H1 (cell line): Measurements from ENCODE around the gene NCK2. TPM values are rescaled to one million over a fixed set of nuclear protein-coding genes. Genes with fewer than 3 reads are reported as not detected.

Source experiments
- CTCF ChIA-PET: fragments of 300-600 bp; sonication (Branson Sonifier 250); formaldehyde crosslinking; loops from one replicate; lab custom pipeline; 2021; ENCODE audit not compliant: partially characterized antibody; lab: Charles Lee
- POLR2A ChIA-PET: fragments of 300-600 bp; sonication (Branson Sonifier 250); formaldehyde crosslinking; loops from one replicate; lab custom pipeline; 2021; ENCODE audit warnings: inconsistent platforms; ENCODE audit not compliant: partially characterized antibody; lab: Charles Lee
- DNase-seq, 2 experiments: peaks; one replicate each; pipeline versions ENCODE4 v3.0.0 to v3.0.0-alpha.2; 2010 to 2022; ENCODE audit warnings: low spot score in 2 of 2, low read depth in 1 of 2, mixed read lengths in 1 of 2
- FAIRE-seq: peaks from 2 replicates; lab custom pipeline; 2011; peaks lifted over from hg19 to GRCh38; lab: Jason Lieb, UNC
- H2AFZ ChIP-seq: 2 replicates; pipeline ENCODE4 v1.8.1; 2012; ENCODE audit warnings: low read length, inconsistent platforms
- H2AK5ac ChIP-seq: 2 replicates; pipeline ENCODE4 v1.6.1; 2013; ENCODE audit warnings: low read depth, low read length
- H2BK120ac ChIP-seq: replicated peaks from 2 replicates; pipeline ENCODE3; 2013; ENCODE audit warnings: low read depth, low read length, inconsistent platforms
- H2BK12ac ChIP-seq: 2 replicates; pipeline ENCODE4 v1.6.1; 2013; ENCODE audit warnings: low read depth, low read length
- H2BK15ac ChIP-seq: 2 replicates; pipeline ENCODE4 v1.6.1; 2013; ENCODE audit warnings: low read length
- H2BK20ac ChIP-seq: 2 replicates; pipeline ENCODE4 v1.6.1; 2013; ENCODE audit warnings: low read length
- H2BK5ac ChIP-seq: 2 replicates; pipeline ENCODE4 v1.6.1; 2013; ENCODE audit warnings: low read depth, low read length
- H3K14ac ChIP-seq: 2 replicates; pipeline ENCODE4 v1.6.1; 2013; ENCODE audit warnings: inconsistent platforms; ENCODE audit not compliant: insufficient read length
- H3K18ac ChIP-seq: 2 replicates; pipeline ENCODE4 v1.6.1; 2013; ENCODE audit warnings: low read length; ENCODE audit errors: extremely low read depth
- H3K23ac ChIP-seq: 2 replicates; pipeline ENCODE4 v1.6.1; 2013; ENCODE audit warnings: inconsistent platforms; ENCODE audit not compliant: insufficient read length
- H3K23me2 ChIP-seq: 2 replicates; pipeline ENCODE4 v1.6.1; 2013; ENCODE audit warnings: low read depth, low read length
- H3K27ac ChIP-seq: 2 replicates; pipeline ENCODE4 v1.6.1; 2011; ENCODE audit warnings: low read depth, low read length, inconsistent platforms
- H3K27me3 ChIP-seq, 4 experiments: replicated peaks in 1 of 4; 1 replicate in 1 of 4; 2 replicates in 3 of 4; pipeline versions ENCODE4 v1.6.1 to v1.8.1; 2011 to 2013; ENCODE audit warnings: low read length in 3 of 4, mild to moderate bottlenecking in 3 of 4, inconsistent platforms in 2 of 4, mixed read lengths in 2 of 4, moderate library complexity in 1 of 4; ENCODE audit not compliant: control insufficient read depth in 3 of 4, insufficient read depth in 3 of 4; ENCODE audit errors: extremely low read depth in 1 of 4
- H3K36me3 ChIP-seq, 4 experiments: 2 replicates each; pipeline versions ENCODE4 v1.6.1 to v1.8.1; 2011 to 2013; ENCODE audit warnings: mild to moderate bottlenecking in 4 of 4, low read length in 3 of 4, moderate library complexity in 2 of 4, control low read depth in 1 of 4, inconsistent platforms in 1 of 4; ENCODE audit not compliant: insufficient read depth in 4 of 4, control insufficient read depth in 2 of 4
- H3K4ac ChIP-seq: replicated peaks from 2 replicates; pipeline ENCODE3; 2013; ENCODE audit warnings: low read length, low read depth, mixed read lengths, inconsistent platforms; ENCODE audit not compliant: insufficient read length
- H3K4me1 ChIP-seq, 4 experiments: replicated peaks in 1 of 4; 1 replicate in 1 of 4; 2 replicates in 3 of 4; pipeline versions ENCODE4 v1.6.1 to v1.8.1; 2011 to 2013; ENCODE audit warnings: low read length in 3 of 4, inconsistent platforms in 2 of 4, mixed read lengths in 1 of 4; ENCODE audit not compliant: insufficient read depth in 4 of 4, control insufficient read depth in 3 of 4
- H3K4me2 ChIP-seq, 2 experiments: 2 replicates each; pipeline versions ENCODE4 v1.6.1 to v1.8.1; 2011 to 2013; ENCODE audit warnings: low read depth in 2 of 2, low read length in 2 of 2, control low read depth in 1 of 2, inconsistent platforms in 1 of 2, mild to moderate bottlenecking in 1 of 2; ENCODE audit not compliant: insufficient read depth in 1 of 2
- H3K4me3 ChIP-seq, 4 experiments: fragments of 200-600, 300-600 bp in 1 of 4; sonication (generic), shearing (Covaris generic), sonication (Bioruptor Twin) in 1 of 4; 2 replicates each; pipeline versions ENCODE4 v1.5.1 to v1.8.1; 2011 to 2016; ENCODE audit warnings: low read length in 4 of 4, low read depth in 3 of 4, control low read depth in 2 of 4, inconsistent platforms in 2 of 4, mild to moderate bottlenecking in 2 of 4, mixed read lengths in 1 of 4, moderate library complexity in 1 of 4; ENCODE audit not compliant: insufficient read depth in 2 of 4; ENCODE audit errors: extremely low read depth in 1 of 4
- H3K56ac ChIP-seq: replicated peaks from 2 replicates; pipeline ENCODE3; 2013; ENCODE audit warnings: low read depth, mild to moderate bottlenecking, mixed read lengths, low read length, inconsistent platforms; ENCODE audit not compliant: insufficient read length
- H3K79me1 ChIP-seq: 2 replicates; pipeline ENCODE4 v1.6.1; 2013; ENCODE audit warnings: low read depth, low read length, control low read depth
- H3K79me2 ChIP-seq, 2 experiments: 2 replicates each; pipeline versions ENCODE4 v1.6.1 to v1.8.1; 2012 to 2013; ENCODE audit warnings: low read length in 2 of 2, mild to moderate bottlenecking in 2 of 2, inconsistent platforms in 1 of 2; ENCODE audit not compliant: insufficient read depth in 2 of 2, control insufficient read depth in 1 of 2
- H3K9ac ChIP-seq, 4 experiments: replicated peaks in 1 of 4; 1 replicate in 1 of 4; 2 replicates in 3 of 4; pipeline versions ENCODE4 v1.6.1 to v1.8.1; 2011 to 2013; ENCODE audit warnings: low read depth in 3 of 4, low read length in 3 of 4, control low read depth in 2 of 4, mild to moderate bottlenecking in 2 of 4, moderate library complexity in 2 of 4, inconsistent platforms in 1 of 4; ENCODE audit errors: extremely low read depth in 1 of 4
- H3K9me3 ChIP-seq, 2 experiments: 2 replicates each; pipeline versions ENCODE4 v1.6.1 to v1.8.1; 2012 to 2013; ENCODE audit warnings: mild to moderate bottlenecking in 2 of 2, moderate library complexity in 2 of 2, control low read depth in 1 of 2, inconsistent platforms in 1 of 2, low read depth in 1 of 2, low read length in 1 of 2, mixed read lengths in 1 of 2; ENCODE audit not compliant: insufficient read depth in 2 of 2
- H4K20me1 ChIP-seq, 2 experiments: replicated peaks in 1 of 2; 2 replicates each; pipeline versions ENCODE3 to v1.8.1; 2011 to 2013; ENCODE audit warnings: inconsistent platforms in 2 of 2, low read length in 2 of 2, mild to moderate bottlenecking in 1 of 2; ENCODE audit not compliant: insufficient read depth in 2 of 2, control insufficient read depth in 1 of 2
- H4K5ac ChIP-seq: 2 replicates; pipeline ENCODE4 v1.6.1; 2013; ENCODE audit warnings: low read length, low read depth, mixed read lengths, inconsistent platforms; ENCODE audit not compliant: insufficient read length
- H4K8ac ChIP-seq: 2 replicates; pipeline ENCODE4 v1.8.0; 2013; ENCODE audit warnings: mild to moderate bottlenecking, moderate library complexity, low read length, inconsistent platforms; ENCODE audit not compliant: insufficient read depth; ENCODE audit errors: extremely low read depth
- H4K91ac ChIP-seq: replicated peaks from 2 replicates; pipeline ENCODE3; 2013; ENCODE audit warnings: low read length, mixed read lengths, inconsistent platforms; ENCODE audit not compliant: insufficient read length
- CHD2 ChIP-seq: IDR thresholded peaks from 2 replicates; pipeline ENCODE4 v1.6.1; 2012; ENCODE audit warnings: low read length, improper control_type of control experiment
- GTF2F1 ChIP-seq: IDR thresholded peaks from 2 replicates; pipeline ENCODE4 v1.6.1; 2012; ENCODE audit warnings: low read depth, low read length, improper control_type of control experiment, borderline replicate concordance
- NANOG ChIP-seq: IDR thresholded peaks from 2 replicates; pipeline ENCODE4 v1.6.1; 2011; ENCODE audit warnings: low read length, low read depth, mild to moderate bottlenecking, inconsistent platforms; ENCODE audit not compliant: insufficient read depth, poor library complexity, severe bottlenecking
- NRF1 ChIP-seq: IDR thresholded peaks from 2 replicates; pipeline ENCODE4 v1.6.1; 2011; ENCODE audit warnings: mild to moderate bottlenecking, low read depth, low read length, improper control_type of control experiment
- SIRT6 ChIP-seq: IDR thresholded peaks from one replicate; pipeline ENCODE4 v1.7.1; 2012; ENCODE audit warnings: low read length, inconsistent platforms
- SRF ChIP-seq: IDR thresholded peaks from 2 replicates; pipeline ENCODE4 v1.6.1; 2011; ENCODE audit warnings: mild to moderate bottlenecking, low read depth, low read length, moderate library complexity
- TAF7 ChIP-seq: optimal IDR thresholded peaks from 2 replicates; pipeline ENCODE3; 2011; ENCODE audit warnings: low read depth, mild to moderate bottlenecking, inconsistent platforms, low read length, moderate library complexity, borderline replicate concordance
- YY1 ChIP-seq: IDR thresholded peaks from 2 replicates; pipeline ENCODE4 v1.6.1; 2011; ENCODE audit warnings: low read depth, mild to moderate bottlenecking, low read length
- WGBS, 2 experiments: shearing (Covaris generic) in 1 of 2; methylation state at CpG; one replicate each; pipeline versions ENCODE4 v1.1.6 to v1.1.7; 2013 to 2015; ENCODE audit warnings: low lambda C conversion rate in 2 of 2, mixed read lengths in 2 of 2, inconsistent platforms in 1 of 2, low coverage in 1 of 2, missing lambda C conversion rate in 1 of 2; ENCODE audit not compliant: insufficient replicate concordance in 2 of 2, insufficient coverage in 1 of 2, insufficient read length in 1 of 2; ENCODE audit errors: extremely low coverage in 1 of 2, missing lambda C conversion rate in 1 of 2; 5-methylcytosine and 5-hydroxymethylcytosine counted together
- polyA plus RNA-seq, 7 experiments: library from polyadenylated mRNA; depleted of rRNA in 3 of 7; stranded (reverse) in 5 of 7; unstranded in 2 of 7; fragments of >200 nt in 5 of 7; fragments of 200-250 nt in 2 of 7; gene quantifications; 1 replicate in 5 of 7; 2 replicates in 1 of 7; 4 replicates in 1 of 7; pipeline versions ENCODE4 v1.2.1 to v1.2.3, GENCODE V29; 2011 to 2013; ENCODE audit warnings: missing spikeins in 2 of 7, mixed read lengths in 2 of 7
- total RNA-seq: library from RNA; stranded (reverse); fragmentation: NEBNext Ultra II Directional; extraction: Animal tissue kit (Norgen Biotek cat#: 25700); gene quantifications from 2 replicates; pipeline ENCODE4 v1.2.1, GENCODE V29; 2021

Gene NCK2
- total and polyA plus RNA-seq, 2 of the 8 experiments (the other 6 are each of a cell fraction or from before 2014, with no cell fraction given): 30.3 to 65.7 TPM

GRCh38 chr2:105903051-105903674, 158.5 kb downstream of the NCK2 start:
- H3K4ac ChIP-seq: no peak overlapping the region
- no peak for DNase-seq
- WGBS, 2 experiments: 90% methylated on average over 7 of the region's 7 CpGs; no CpG with 5 or more reads in 1 of the 2 experiments

More at GRCh38 chr2:105903051-105903674, 158.5 kb downstream of the NCK2 start:
- Histone ChIP-seq H3K27me3 (no peaks in the 10 kb centered on the region; a peak in 1 of 7 replicates), H2BK120ac (no peak overlapping the region), H2BK12ac (no peak overlapping the region), H2AK5ac (no peak overlapping the region), H4K91ac (no peak overlapping the region), H3K79me2 (no peaks in the 10 kb centered on the region), H3K4me1 (no peaks in the 10 kb centered on the region), H3K23me2 (no peaks in the 10 kb centered on the region), H3K36me3 (no peaks in the 10 kb centered on the region), H3K23ac (no peak overlapping the region), H3K9me3 (0 out of 4 replicates have a peak, but pooled peaks cover 0 to under 1% of the 10 kb centered on the region in 2 experiments), H3K4me3 (no peak overlapping the region), H4K8ac (no peak overlapping the region), H3K14ac (no peak overlapping the region), H4K20me1 (no peaks in the 10 kb centered on the region), H2BK15ac (no peak overlapping the region), H3K4me2 (no peak overlapping the region), H3K9ac (no peak overlapping the region), H2AFZ (no peak overlapping the region), H3K18ac (no peak overlapping the region), H3K27ac (no peak overlapping the region), H2BK20ac (no peak overlapping the region), H3K56ac (no peak overlapping the region), H3K79me1 (no peaks in the 10 kb centered on the region)
- no peak for FAIRE-seq
- POLR2A ChIA-PET: interaction anchor here (0.7 kb wide), 1 partner anchor 13 kb away, joined by 3 read pairs; no protein-coding TSS in a partner anchor
- CTCF ChIA-PET: interaction anchor here (0.6 to 3.2 kb wide), 2 partner anchors 16 to 82 kb away, joined by 3 to 16 read pairs; no protein-coding TSS in a partner anchor
- TF ChIP-seq SRF (no peak), NANOG (no peak), NRF1 (no peak), YY1 (no peak), TAF7 (no peak), GTF2F1 (no peak), CHD2 (no peak), SIRT6 (no peak)
- TF ChIP-seq, all 59 proteins: peak for 0
- H2BK5ac ChIP-seq: no peak overlapping the region
- H4K5ac ChIP-seq: no peak overlapping the region
